HG03432 (cell line): ENCODE measurements around the gene EIF2B5.
"Not testable (repeated sequence)": the region's sequence is repeated elsewhere in the genome, so short reads cannot be mapped to it uniquely, and the experiment has no call there.

ENCODE experiments used
- ATAC-seq: cut with Tn5 transposase; IDR thresholded peaks from one replicate; pipeline ENCODE4 v1.9.1; 2021; ENCODE audit warnings: mild to moderate bottlenecking, moderate library complexity; ENCODE audit not compliant: unreplicated experiment

Gene EIF2B5

GRCh38 chr3:184145111-184145524 is 10.0 kb downstream of the EIF2B5 start:
- ATAC-seq: no peak

- no peak for ATAC-seq
Observed at GRCh38 chr3:184145751-184146270, 10.7 kb downstream of the EIF2B5 start.

- ATAC-seq: no peak
Observed at GRCh38 chr3:184148076-184148475, 12.9 kb downstream of the EIF2B5 start.

- ATAC-seq: no peak
Observed at GRCh38 chr3:184149123-184149522, 14.0 kb downstream of the EIF2B5 start.

- ATAC-seq: not testable (repeated sequence)
Observed at GRCh38 chr3:184149770-184150169, 14.6 kb downstream of the EIF2B5 start.

GRCh38 chr3:184154885-184155643 is 19.9 kb downstream of the EIF2B5 start, which contains the start of gene DVL3:
TSS of gene DVL3 (plus strand) at chr3:184155377. CDS start at chr3:184155636, 259 bp downstream.
- ATAC-seq: peak; percentile 83

GRCh38 chr3:184155644-184156521 is 20.7 kb downstream of the EIF2B5 start:
- ATAC-seq: peak; percentile 29

GRCh38 chr3:184156522-184156955 is 21.4 kb downstream of the EIF2B5 start:
- peak; percentile 20 for ATAC-seq

- no peak for ATAC-seq
Observed at GRCh38 chr3:184157206-184157605, 22.0 kb downstream of the EIF2B5 start.

- no peak for ATAC-seq
Observed at GRCh38 chr3:184158404-184158803, 23.2 kb downstream of the EIF2B5 start.

- ATAC-seq: peak; percentile 57
Observed at GRCh38 chr3:184160456-184160855, 25.3 kb downstream of the EIF2B5 start.

GRCh38 chr3:184162571-184163070 is 27.5 kb downstream of the EIF2B5 start:
- ATAC-seq: not testable (repeated sequence)

GRCh38 chr3:184164648-184165330 is 29.6 kb downstream of the EIF2B5 start:
- no peak for ATAC-seq

GRCh38 chr3:184165543-184165942 is 30.4 kb downstream of the EIF2B5 start:
- ATAC-seq: no peak

GRCh38 chr3:184166671-184167070 is 31.5 kb downstream of the EIF2B5 start:
- ATAC-seq: no peak

- ATAC-seq: no peak
Observed at GRCh38 chr3:184167786-184168185, 32.6 kb downstream of the EIF2B5 start.

- ATAC-seq: no peak
Observed at GRCh38 chr3:184168363-184169120, 33.4 kb downstream of the EIF2B5 start.

GRCh38 chr3:184169896-184170875 is 35.0 kb downstream of the EIF2B5 start:
- ATAC-seq: no peak

- no peak for ATAC-seq
Observed at GRCh38 chr3:184171562-184171961, 36.4 kb downstream of the EIF2B5 start.
